K562 (cell line): ENCODE results near the gene POR. TPM values are rescaled to one million over a fixed set of nuclear protein-coding genes. Genes with fewer than 3 reads are reported as not detected.
A peak's percentile ranks its signal among the peaks of the same experiment; 100 is the strongest.

ENCODE experiments used
- ARNT ChIP-seq, 2 experiments: fragments of 450-650 bp; IDR thresholded peaks; 2 replicates each; pipeline ENCODE4 v1.6.1; 2016; ENCODE audit warnings: mild to moderate bottlenecking in 1 of 2
- CTBP1 ChIP-seq: fragments of 450-650 bp; IDR thresholded peaks from 2 replicates; pipeline ENCODE4 v1.6.1; 2016; ENCODE audit warnings: borderline replicate concordance
- GABPB1 ChIP-seq: sonication (generic); formaldehyde crosslinking; IDR thresholded peaks from 2 replicates; pipeline ENCODE4 v1.8.0; 2022; ENCODE audit warnings: mild to moderate bottlenecking, missing genetic modification reagents
- GABPB2 ChIP-seq: fragments of 250-450 bp; sonication (Bioruptor Pico); conservative IDR thresholded peaks from 2 replicates; pipeline ENCODE4 v1.5.1; 2021; ENCODE audit warnings: mild to moderate bottlenecking
- GTF2E2 ChIP-seq: fragments of 200-800 bp; sonication (Bioruptor generic); IDR thresholded peaks from 2 replicates; pipeline ENCODE4 v1.6.1; 2016; ENCODE audit warnings: missing genetic modification characterization, missing compliant biosample characterization
- ID3 ChIP-seq, 2 experiments: fragments of 250-450 bp in 1 of 2; fragments of 450-650 bp in 1 of 2; sonication (Bioruptor Pico) in 1 of 2; IDR thresholded peaks; 2 replicates each; pipeline versions ENCODE4 v1.6.1 to v1.8.0; 2016 to 2021; ENCODE audit warnings: mild to moderate bottlenecking in 2 of 2, moderate library complexity in 2 of 2, missing compliant biosample characterization in 1 of 2, missing genetic modification characterization in 1 of 2
- JUN ChIP-seq, 2 experiments: sonication (generic) in 1 of 2; formaldehyde crosslinking in 1 of 2; IDR thresholded peaks; 2 replicates each; pipeline versions ENCODE4 v1.6.1 to v1.8.0; 2012 to 2022; ENCODE audit warnings: borderline replicate concordance in 2 of 2, mild to moderate bottlenecking in 2 of 2, improper control_type of control experiment in 1 of 2, low read depth in 1 of 2, low read length in 1 of 2, missing genetic modification reagents in 1 of 2
- MAX ChIP-seq: sonication (generic); formaldehyde crosslinking; IDR thresholded peaks from 2 replicates; pipeline ENCODE4 v1.9.0; 2022; ENCODE audit warnings: mild to moderate bottlenecking, missing genetic modification reagents
- MYNN ChIP-seq, 2 experiments: sonication (generic); formaldehyde crosslinking in 1 of 2; IDR thresholded peaks; 2 replicates each; pipeline versions ENCODE4 v1.5.0 to v1.6.1; 2016 to 2020; ENCODE audit warnings: antibody characterized with exemption in 1 of 2, missing genetic modification reagents in 1 of 2
- NFIX ChIP-seq: fragments of 250-450 bp; sonication (Bioruptor Pico); IDR thresholded peaks from 2 replicates; pipeline ENCODE4 v1.4.0; 2020; ENCODE audit warnings: low read depth, mild to moderate bottlenecking, moderate library complexity
- PHB2 ChIP-seq: fragments of 450-650 bp; IDR thresholded peaks from 2 replicates; pipeline ENCODE4 v1.6.1; 2017; ENCODE audit warnings: low read depth
- SIN3A ChIP-seq, 2 experiments: fragments of 150-350 bp in 1 of 2; IDR thresholded peaks; 2 replicates each; pipeline ENCODE4 v1.6.1; 2011 to 2016; ENCODE audit warnings: borderline replicate concordance in 2 of 2, low read depth in 2 of 2, low read length in 2 of 2, mild to moderate bottlenecking in 2 of 2, moderate library complexity in 2 of 2; ENCODE audit not compliant: control insufficient read depth in 1 of 2
- SMC3 ChIP-seq: conservative IDR thresholded peaks from 2 replicates; pipeline ENCODE4 v1.6.1; 2011; ENCODE audit warnings: low read depth, low read length, improper control_type of control experiment; ENCODE audit not compliant: insufficient read depth
- ZKSCAN3 ChIP-seq: fragments of 250-450 bp; sonication (Bioruptor Pico); IDR thresholded peaks from 2 replicates; pipeline ENCODE4 v1.4.0; 2020
- ZNF175 ChIP-seq: fragments of 200-800 bp; sonication (Bioruptor generic); IDR thresholded peaks from 2 replicates; pipeline ENCODE4 v1.6.1; 2016; ENCODE audit warnings: low read depth, mild to moderate bottlenecking, missing genetic modification characterization, missing compliant biosample characterization
- ZNF354B ChIP-seq: fragments of 250-450 bp; sonication (Bioruptor Pico); IDR thresholded peaks from 2 replicates; pipeline ENCODE4 v1.4.0; 2020
- ZNF41 ChIP-seq: fragments of 250-450 bp; sonication (Bioruptor Pico); conservative IDR thresholded peaks from 2 replicates; pipeline ENCODE4 v1.4.0; 2020; ENCODE audit warnings: mild to moderate bottlenecking
- ZNF766 ChIP-seq: fragments of 200-800 bp; sonication (Bioruptor generic); conservative IDR thresholded peaks from 2 replicates; pipeline ENCODE4 v1.6.1; 2016; ENCODE audit warnings: missing genetic modification characterization, missing compliant biosample characterization
- ZZZ3 ChIP-seq: fragments of 450-650 bp; IDR thresholded peaks from 2 replicates; pipeline ENCODE4 v1.6.1; 2016; ENCODE audit warnings: antibody characterized with exemption, mild to moderate bottlenecking, moderate library complexity
- polyA plus RNA-seq, 8 experiments: library from polyadenylated mRNA; depleted of rRNA in 4 of 8; stranded (reverse) in 5 of 8; unstranded in 3 of 8; fragments of >200 nt; fragmentation: Nextera tagmentation in 2 of 8; fragmentation: Illumina TruSeq in 1 of 8; extraction: Ambion mirVana in 2 of 8; extraction: Trizol in 1 of 8; gene quantifications; 2 replicates each; pipeline versions ENCODE4 v1.2.1 to v1.2.3, GENCODE V29; 2011 to 2014; ENCODE audit warnings: inconsistent platforms in 1 of 8, missing spikeins in 1 of 8
- total RNA-seq, 7 experiments: library from RNA; depleted of rRNA in 6 of 7; stranded (reverse); fragments of >200 nt in 6 of 7; fragmentation: Illumina TruSeq in 2 of 7; extraction: Trizol in 2 of 7; gene quantifications; 2 replicates each; pipeline versions ENCODE4 v1.2.1 to v1.2.3, GENCODE V29; 2011 to 2021; ENCODE audit warnings: low replicate concordance in 1 of 7
- TF ChIP-seq, protein P1 (sequence below): sonication (generic); formaldehyde crosslinking; IDR thresholded peaks from 2 replicates; pipeline ENCODE4 v1.5.0; 2020; ENCODE audit warnings: missing genetic modification reagents
- TF ChIP-seq, protein P2 (sequence below): fragments of 450-650 bp; IDR thresholded peaks from 2 replicates; pipeline ENCODE4 v1.6.1; 2016; ENCODE audit warnings: low read depth, mild to moderate bottlenecking, moderate library complexity
- TF ChIP-seq, protein P3 (sequence below): IDR thresholded peaks from 3 replicates; pipeline ENCODE4 v1.6.1; 2011; ENCODE audit warnings: borderline replicate concordance, mild to moderate bottlenecking, moderate library complexity; ENCODE audit not compliant: insufficient read length; ENCODE audit errors: extremely low read depth

The POR gene
- total and polyA plus RNA-seq, 9 of the 15 experiments (the other 6 are each of a cell fraction or from before 2014, with no cell fraction given): 4.7 to 142 (median 40.8) TPM

- TF ChIP-seq ID3 (CRISPR knock-in tag; IDR thresholded peaks at IDR 0.05) (peak; percentile 87), ID3 (tag; IDR thresholded peaks at IDR 0.05) (no peak), GTF2E2 (tag) (no peak), NFIX (CRISPR knock-in tag) (peak; percentile 94), GABPB1 (CRISPR knock-in tag) (no peak), ZZZ3 (no peak), CTBP1 (no peak), GABPB2 (peak; percentile 97), ZNF41 (CRISPR knock-in tag) (no peak), JUN (IDR thresholded peaks at IDR 0.05; ENCODE audit: borderline replicate concordance, low read depth, low read length) (no peak), JUN (CRISPR knock-in tag; IDR thresholded peaks at IDR 0.05; ENCODE audit: borderline replicate concordance) (no peak), ZKSCAN3 (CRISPR knock-in tag) (peak; percentile 56; the same call in 1 of the 2 replicates), ZNF766 (CRISPR knock-in tag) (no peak), SIN3A (IDR thresholded peaks at IDR 0.05; ENCODE audit: borderline replicate concordance in 2 of 2, control insufficient read depth in 1 of 2, low read depth in 2 of 2, low read length in 2 of 2) (no peak), PHB2 (no peak), ZNF354B (CRISPR knock-in tag) (peak; percentile 41; the same call in 1 of the 2 replicates), MAX (CRISPR knock-in tag) (no peak), ZNF175 (CRISPR knock-in tag) (no peak), ARNT (IDR thresholded peaks at IDR 0.05) (no peak), MYNN (IDR thresholded peaks at IDR 0.05) (no peak), MYNN (CRISPR knock-in tag; IDR thresholded peaks at IDR 0.05) (no peak), SMC3 (no peak)
- TF ChIP-seq, protein P1, sequence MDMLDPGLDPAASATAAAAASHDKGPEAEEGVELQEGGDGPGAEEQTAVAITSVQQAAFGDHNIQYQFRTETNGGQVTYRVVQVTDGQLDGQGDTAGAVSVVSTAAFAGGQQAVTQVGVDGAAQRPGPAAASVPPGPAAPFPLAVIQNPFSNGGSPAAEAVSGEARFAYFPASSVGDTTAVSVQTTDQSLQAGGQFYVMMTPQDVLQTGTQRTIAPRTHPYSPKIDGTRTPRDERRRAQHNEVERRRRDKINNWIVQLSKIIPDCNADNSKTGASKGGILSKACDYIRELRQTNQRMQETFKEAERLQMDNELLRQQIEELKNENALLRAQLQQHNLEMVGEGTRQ: no peak
- TF ChIP-seq, protein P2, sequence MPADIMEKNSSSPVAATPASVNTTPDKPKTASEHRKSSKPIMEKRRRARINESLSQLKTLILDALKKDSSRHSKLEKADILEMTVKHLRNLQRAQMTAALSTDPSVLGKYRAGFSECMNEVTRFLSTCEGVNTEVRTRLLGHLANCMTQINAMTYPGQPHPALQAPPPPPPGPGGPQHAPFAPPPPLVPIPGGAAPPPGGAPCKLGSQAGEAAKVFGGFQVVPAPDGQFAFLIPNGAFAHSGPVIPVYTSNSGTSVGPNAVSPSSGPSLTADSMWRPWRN: no peak
- TF ChIP-seq, protein P3, sequence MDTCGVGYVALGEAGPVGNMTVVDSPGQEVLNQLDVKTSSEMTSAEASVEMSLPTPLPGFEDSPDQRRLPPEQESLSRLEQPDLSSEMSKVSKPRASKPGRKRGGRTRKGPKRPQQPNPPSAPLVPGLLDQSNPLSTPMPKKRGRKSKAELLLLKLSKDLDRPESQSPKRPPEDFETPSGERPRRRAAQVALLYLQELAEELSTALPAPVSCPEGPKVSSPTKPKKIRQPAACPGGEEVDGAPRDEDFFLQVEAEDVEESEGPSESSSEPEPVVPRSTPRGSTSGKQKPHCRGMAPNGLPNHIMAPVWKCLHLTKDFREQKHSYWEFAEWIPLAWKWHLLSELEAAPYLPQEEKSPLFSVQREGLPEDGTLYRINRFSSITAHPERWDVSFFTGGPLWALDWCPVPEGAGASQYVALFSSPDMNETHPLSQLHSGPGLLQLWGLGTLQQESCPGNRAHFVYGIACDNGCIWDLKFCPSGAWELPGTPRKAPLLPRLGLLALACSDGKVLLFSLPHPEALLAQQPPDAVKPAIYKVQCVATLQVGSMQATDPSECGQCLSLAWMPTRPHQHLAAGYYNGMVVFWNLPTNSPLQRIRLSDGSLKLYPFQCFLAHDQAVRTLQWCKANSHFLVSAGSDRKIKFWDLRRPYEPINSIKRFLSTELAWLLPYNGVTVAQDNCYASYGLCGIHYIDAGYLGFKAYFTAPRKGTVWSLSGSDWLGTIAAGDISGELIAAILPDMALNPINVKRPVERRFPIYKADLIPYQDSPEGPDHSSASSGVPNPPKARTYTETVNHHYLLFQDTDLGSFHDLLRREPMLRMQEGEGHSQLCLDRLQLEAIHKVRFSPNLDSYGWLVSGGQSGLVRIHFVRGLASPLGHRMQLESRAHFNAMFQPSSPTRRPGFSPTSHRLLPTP: no peak
Measured at GRCh38 chr7:76016191-76016947, 101.4 kb downstream of the POR start (continued).
